ENCODE results near the gene NEAT1.
"Not testable (repeated sequence)": the region's sequence is repeated elsewhere in the genome, so short reads cannot be mapped to it uniquely, and the experiment has no call there.

The NEAT1 gene

GRCh38 chr11:65404638-65405339 lies 17.8 kb upstream of the NEAT1 start:
- peak overlapping the region in 1 of 7 experiments; percentile 45 for H3K4me3 ChIP-seq (ENCODE audit: control insufficient read depth in 1 of 7, extremely low read depth in 1 of 7, insufficient read depth in 4 of 7, low read depth in 2 of 7, low read length in 6 of 7)
- no peak for DNase-seq
- POLR2A ChIA-PET, result interaction anchor here (0.7 to 5.8 kb wide), 5 partner anchors 10 to 67 kb away, joined by 3 to 55 read pairs (median 7); partner anchors contain the start of genes FRMD8 and NEAT1
- H3K4me1 ChIP-seq (ENCODE audit: control extremely low read depth in 1 of 4, control insufficient read depth in 4 of 4, insufficient read depth in 4 of 4, low read length in 3 of 4), result peaks cover 2 to 36% (median 34%) of the 10 kb centered on the region in 4 experiments
- no peaks in the 10 kb centered on the region for H3K9me3 ChIP-seq (ENCODE audit: control extremely low read depth in 1 of 5, control insufficient read depth in 4 of 5, insufficient read depth in 2 of 5, low read depth in 1 of 5, low read length in 4 of 5)
- H3K27me3 ChIP-seq (replicated peaks in 2 of 5; ENCODE audit: control insufficient read depth in 4 of 5, insufficient read depth in 5 of 5, low read length in 4 of 5), result no peaks in the 10 kb centered on the region
- CTCF ChIA-PET, result interaction anchor here (0.8 to 9.7 kb wide), 10 partner anchors 11 to 104 kb away, joined by 3 to 77 read pairs (median 4); partner anchors contain the start of gene FRMD8
- peaks cover 5 to 47% (median 33%) of the 10 kb centered on the region in 4 experiments for H3K36me3 ChIP-seq (ENCODE audit: control insufficient read depth in 4 of 4, insufficient read depth in 4 of 4, low read length in 3 of 4)
- H3K27ac ChIP-seq (ENCODE audit: insufficient read depth in 1 of 2, low read depth in 1 of 2, low read length in 2 of 2, poor library complexity in 1 of 2, severe bottlenecking in 2 of 2), result peak overlapping the region; percentile 79 to 83
- 86% methylated on average over 22 of the region's 24 CpGs for WGBS (ENCODE audit: insufficient coverage)

DNA sequence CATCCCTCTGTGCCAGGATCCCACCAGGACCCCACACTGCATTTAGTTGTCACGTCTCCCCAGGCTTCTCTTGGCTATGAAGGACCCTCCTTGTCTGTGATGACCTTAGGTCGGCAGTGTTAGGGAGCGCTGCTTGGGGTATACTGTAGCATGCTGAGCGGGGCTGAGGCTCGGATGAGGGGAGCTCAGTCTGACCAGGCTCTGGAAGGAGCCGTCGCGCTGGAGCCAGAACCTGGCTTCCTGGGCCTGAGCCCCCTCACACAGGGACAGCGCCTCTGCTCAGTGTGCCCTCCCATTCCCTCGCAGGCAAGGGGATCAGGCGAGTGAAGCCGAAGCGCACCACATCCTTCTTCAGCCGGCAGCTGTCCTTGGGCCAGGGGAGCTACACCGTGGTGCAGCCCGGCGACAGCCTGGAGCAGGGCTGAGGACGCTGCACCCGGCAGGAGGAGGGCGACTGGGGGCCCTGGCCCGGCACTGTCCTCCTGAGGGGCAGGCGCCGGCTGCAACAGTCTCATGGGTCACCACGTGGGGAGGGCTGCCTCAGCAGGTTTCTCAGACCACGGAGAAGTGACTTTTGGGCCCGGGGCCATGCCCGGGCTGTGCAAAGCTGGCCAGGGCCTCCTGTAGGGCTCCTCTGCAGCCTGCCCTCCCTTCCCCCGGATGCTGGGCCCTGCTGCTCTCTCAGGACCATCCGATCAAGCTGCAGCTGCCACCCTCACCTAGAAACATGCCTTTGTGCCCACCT lies 11.5 kb upstream of the NEAT1 start:
- POLR2A ChIA-PET, result no interaction called here
- Histone ChIP-seq H3K4me1 (ENCODE audit: control extremely low read depth in 1 of 4, control insufficient read depth in 4 of 4, insufficient read depth in 4 of 4, low read length in 3 of 4) (peaks cover 0 to 7% (median 6%) of the 10 kb centered on the region in 4 experiments), H3K9me3 (ENCODE audit: control extremely low read depth in 1 of 5, control insufficient read depth in 4 of 5, insufficient read depth in 2 of 5, low read depth in 1 of 5, low read length in 4 of 5) (no peaks in the 10 kb centered on the region), H3K27me3 (replicated peaks in 2 of 5; ENCODE audit: control insufficient read depth in 4 of 5, insufficient read depth in 5 of 5, low read length in 4 of 5) (no peaks in the 10 kb centered on the region), H3K36me3 (ENCODE audit: control insufficient read depth in 4 of 4, insufficient read depth in 4 of 4, low read length in 3 of 4) (peaks cover 7 to 53% (median 35%) of the 10 kb centered on the region in 4 experiments), H3K27ac (ENCODE audit: insufficient read depth in 1 of 2, low read depth in 1 of 2, low read length in 2 of 2, poor library complexity in 1 of 2, severe bottlenecking in 2 of 2) (no peak overlapping the region), H3K4me3 (ENCODE audit: control insufficient read depth in 1 of 7, extremely low read depth in 1 of 7, insufficient read depth in 4 of 7, low read depth in 2 of 7, low read length in 6 of 7) (no peak overlapping the region)
- CTCF ChIA-PET, result interaction anchor here (1.0 to 2.0 kb wide), 3 partner anchors 23 to 33 kb away, joined by 3 to 4 read pairs (median 3); no protein-coding TSS in a partner anchor
- 94% methylated on average over 24 of the region's 29 CpGs for WGBS (ENCODE audit: insufficient coverage)
- DNase-seq, result no peak

DNA sequence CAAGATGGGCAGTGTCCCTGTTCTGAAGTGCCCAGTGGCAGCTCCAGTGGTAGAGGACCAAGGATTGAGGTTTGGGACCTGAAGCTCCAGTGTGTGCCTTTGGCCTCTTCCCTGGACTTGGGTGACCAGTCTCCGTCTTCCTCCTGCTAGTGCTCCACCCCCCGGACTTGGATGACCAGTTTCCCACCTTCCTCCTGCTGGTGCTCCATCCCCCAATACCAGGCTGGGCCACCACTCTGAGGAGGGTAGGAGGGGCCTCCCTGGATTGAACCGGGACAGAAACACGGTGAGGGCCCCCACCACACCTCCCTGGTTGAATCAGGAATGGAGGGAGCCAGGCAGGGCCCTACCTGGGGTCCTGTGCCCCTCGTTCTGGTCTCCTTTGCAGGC lies 10.9 kb upstream of the NEAT1 start:
- ChIA-PET POLR2A (interaction anchor here (2.5 kb wide), 1 partner anchor 11 kb away, joined by 5 read pairs; the partner anchor contains the start of gene NEAT1), CTCF (interaction anchor here (1.1 to 2.0 kb wide), 4 partner anchors 24 to 60 kb away, joined by 3 to 4 read pairs (median 4); no protein-coding TSS in a partner anchor)
- Histone ChIP-seq H3K36me3 (ENCODE audit: control insufficient read depth in 4 of 4, insufficient read depth in 4 of 4, low read length in 3 of 4) (peaks cover 7 to 51% (median 35%) of the 10 kb centered on the region in 4 experiments), H3K9me3 (ENCODE audit: control extremely low read depth in 1 of 5, control insufficient read depth in 4 of 5, insufficient read depth in 2 of 5, low read depth in 1 of 5, low read length in 4 of 5) (no peaks in the 10 kb centered on the region), H3K27ac (ENCODE audit: insufficient read depth in 1 of 2, low read depth in 1 of 2, low read length in 2 of 2, poor library complexity in 1 of 2, severe bottlenecking in 2 of 2) (no peak overlapping the region), H3K4me3 (ENCODE audit: control insufficient read depth in 1 of 7, extremely low read depth in 1 of 7, insufficient read depth in 4 of 7, low read depth in 2 of 7, low read length in 6 of 7) (no peak overlapping the region), H3K27me3 (replicated peaks in 2 of 5; ENCODE audit: control insufficient read depth in 4 of 5, insufficient read depth in 5 of 5, low read length in 4 of 5) (no peaks in the 10 kb centered on the region), H3K4me1 (ENCODE audit: control extremely low read depth in 1 of 4, control insufficient read depth in 4 of 4, insufficient read depth in 4 of 4, low read length in 3 of 4) (peaks cover 2 to 13% (median 11%) of the 10 kb centered on the region in 4 experiments)
- no peak for DNase-seq
- WGBS (ENCODE audit: insufficient coverage), result 94% methylated on average over 3 of the region's 5 CpGs

DNA sequence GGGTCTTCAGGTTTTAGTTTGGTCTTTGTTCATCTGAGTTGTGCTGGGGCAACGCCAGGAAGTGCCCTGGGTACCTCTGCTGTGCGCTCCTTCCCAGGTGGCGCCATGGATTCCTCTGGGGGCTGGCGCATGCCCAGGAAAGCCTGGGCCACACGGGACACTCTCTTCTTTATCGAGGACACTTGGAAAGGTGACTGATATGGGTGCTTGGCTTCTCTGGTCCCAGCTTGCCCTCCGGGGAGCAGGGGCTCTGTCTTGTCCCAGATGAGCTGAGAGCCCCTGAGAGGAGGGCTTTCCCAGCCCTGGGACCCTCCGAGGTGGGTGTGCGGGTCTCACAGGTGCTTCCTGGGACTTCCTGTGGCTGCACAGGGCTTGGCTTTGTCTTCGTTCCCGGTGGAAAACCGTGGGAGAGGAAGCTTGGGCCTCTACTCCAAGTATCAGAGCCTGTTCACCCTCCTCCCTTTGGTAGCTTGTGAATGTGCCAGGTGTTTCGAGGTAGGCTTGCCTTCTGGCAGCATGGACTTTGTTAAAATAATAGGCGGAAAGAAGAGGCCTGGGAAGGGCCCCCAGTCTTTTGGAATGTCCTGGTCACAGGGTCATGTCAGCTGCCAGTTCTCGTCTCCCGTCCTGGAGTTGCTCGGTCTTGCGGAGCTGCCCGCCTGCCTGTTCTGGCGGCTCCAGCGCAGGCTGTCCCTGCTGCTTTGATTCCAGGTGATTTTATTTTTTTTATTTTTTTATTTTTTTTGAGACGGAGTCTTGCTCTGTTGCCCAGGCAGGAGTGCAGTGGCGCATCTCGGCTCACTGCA lies 10.1 kb upstream of the NEAT1 start:
- CTCF ChIA-PET, result interaction anchor here (1.0 to 5.5 kb wide), 6 partner anchors 9 to 59 kb away, joined by 3 to 77 read pairs (median 4); no protein-coding TSS in a partner anchor
- Histone ChIP-seq H3K4me3 (ENCODE audit: control insufficient read depth in 1 of 7, extremely low read depth in 1 of 7, insufficient read depth in 4 of 7, low read depth in 2 of 7, low read length in 6 of 7) (no peak overlapping the region), H3K9me3 (ENCODE audit: control extremely low read depth in 1 of 5, control insufficient read depth in 4 of 5, insufficient read depth in 2 of 5, low read depth in 1 of 5, low read length in 4 of 5) (no peaks in the 10 kb centered on the region), H3K27me3 (replicated peaks in 2 of 5; ENCODE audit: control insufficient read depth in 4 of 5, insufficient read depth in 5 of 5, low read length in 4 of 5) (no peaks in the 10 kb centered on the region), H3K4me1 (ENCODE audit: control extremely low read depth in 1 of 4, control insufficient read depth in 4 of 4, insufficient read depth in 4 of 4, low read length in 3 of 4) (peaks cover 5 to 21% (median 19%) of the 10 kb centered on the region in 4 experiments), H3K36me3 (ENCODE audit: control insufficient read depth in 4 of 4, insufficient read depth in 4 of 4, low read length in 3 of 4) (peaks cover 7 to 48% (median 35%) of the 10 kb centered on the region in 4 experiments), H3K27ac (ENCODE audit: insufficient read depth in 1 of 2, low read depth in 1 of 2, low read length in 2 of 2, poor library complexity in 1 of 2, severe bottlenecking in 2 of 2) (no peak overlapping the region)
- no peak for DNase-seq
- POLR2A ChIA-PET, result interaction anchor here (0.6 to 2.5 kb wide), 4 partner anchors 9 to 34 kb away, joined by 3 to 5 read pairs (median 3); partner anchors contain the start of gene NEAT1
- WGBS (ENCODE audit: insufficient coverage), result 88% methylated on average over 20 of the region's 24 CpGs

GRCh38 chr11:65413077-65413664 lies 9.4 kb upstream of the NEAT1 start:
- not testable (repeated sequence) for DNase-seq; H3K27ac ChIP-seq (ENCODE audit: insufficient read depth in 1 of 2, low read depth in 1 of 2, low read length in 2 of 2, poor library complexity in 1 of 2, severe bottlenecking in 2 of 2); H3K4me3 ChIP-seq (ENCODE audit: control insufficient read depth in 1 of 7, extremely low read depth in 1 of 7, insufficient read depth in 4 of 7, low read depth in 2 of 7, low read length in 6 of 7); H3K27me3 ChIP-seq (replicated peaks in 2 of 5; ENCODE audit: control insufficient read depth in 4 of 5, insufficient read depth in 5 of 5, low read length in 4 of 5); H3K9me3 ChIP-seq (ENCODE audit: control extremely low read depth in 1 of 5, control insufficient read depth in 4 of 5, insufficient read depth in 2 of 5, low read depth in 1 of 5, low read length in 4 of 5)
- WGBS (ENCODE audit: insufficient coverage), result 98% methylated on average over 11 of the region's 15 CpGs
- ChIA-PET POLR2A (interaction anchor here (0.8 to 2.5 kb wide), 3 partner anchors 8 to 35 kb away, joined by 3 to 5 read pairs (median 3); partner anchors contain the start of gene NEAT1), CTCF (interaction anchor here (0.8 to 8.8 kb wide), 8 partner anchors 9 to 95 kb away, joined by 3 to 77 read pairs (median 4); no protein-coding TSS in a partner anchor)
- peaks cover 5 to 28% (median 26%) of the 10 kb centered on the region in 4 experiments for H3K4me1 ChIP-seq (ENCODE audit: control extremely low read depth in 1 of 4, control insufficient read depth in 4 of 4, insufficient read depth in 4 of 4, low read length in 3 of 4)
- peaks cover 7 to 46% (median 33%) of the 10 kb centered on the region in 4 experiments for H3K36me3 ChIP-seq (ENCODE audit: control insufficient read depth in 4 of 4, insufficient read depth in 4 of 4, low read length in 3 of 4)

Data from common myeloid progenitor, CD34-positive (primary cell).